Smooth muscle cell (in vitro differentiated cells): ENCODE measurements around the gene LHFPL3. TPM values are rescaled to one million over a fixed set of nuclear protein-coding genes. Genes with fewer than 3 reads are reported as not detected.

Source experiments
- DNase-seq: peaks from one replicate; lab custom pipeline; 2025; ENCODE audit not compliant: unreplicated experiment; lab: John Stamatoyannopoulos, UW
- H2AFZ ChIP-seq: fragments of 200-600 bp; sonication (generic); 2 replicates; pipeline ENCODE4 v1.6.0; 2016; ENCODE audit warnings: antibody characterized with exemption, low read depth, mild to moderate bottlenecking
- H3F3A ChIP-seq: fragments of 200-600 bp; sonication (generic); 2 replicates; pipeline ENCODE4 v1.6.0; 2017; ENCODE audit warnings: antibody characterized with exemption, low read depth
- H3K27ac ChIP-seq: fragments of 200-600 bp; sonication (generic); 2 replicates; pipeline ENCODE4 v1.5.1; 2016; ENCODE audit warnings: low read depth, mild to moderate bottlenecking
- H3K27me3 ChIP-seq: fragments of 200-600 bp; sonication (generic); 2 replicates; pipeline ENCODE4 v1.6.1; 2016; ENCODE audit warnings: low read depth, mild to moderate bottlenecking
- H3K36me3 ChIP-seq: fragments of 200-600 bp; sonication (generic); 2 replicates; pipeline ENCODE4 v1.5.1; 2016; ENCODE audit warnings: low read depth
- H3K4me1 ChIP-seq: fragments of 200-600 bp; sonication (generic); 2 replicates; pipeline ENCODE4 v1.5.1; 2016; ENCODE audit warnings: low read depth
- H3K4me2 ChIP-seq: fragments of 200-600 bp; sonication (generic); 2 replicates; pipeline ENCODE4 v1.6.0; 2016; ENCODE audit warnings: mild to moderate bottlenecking
- H3K4me3 ChIP-seq: fragments of 200-600 bp; sonication (generic); 2 replicates; pipeline ENCODE4 v1.5.1; 2016; ENCODE audit warnings: mild to moderate bottlenecking
- H3K79me2 ChIP-seq: fragments of 200-600 bp; sonication (generic); 2 replicates; pipeline ENCODE4 v1.6.0; 2016; ENCODE audit warnings: low read depth, mild to moderate bottlenecking
- H3K9ac ChIP-seq: fragments of 200-600 bp; sonication (generic); 2 replicates; pipeline ENCODE4 v1.6.0; 2016; ENCODE audit warnings: low read depth
- H3K9me3 ChIP-seq: fragments of 200-600 bp; sonication (generic); replicated peaks from 2 replicates; pipeline ENCODE4 v1.5.1; 2016; ENCODE audit warnings: low read depth
- H4K20me1 ChIP-seq: fragments of 200-600 bp; sonication (generic); 2 replicates; pipeline ENCODE4 v1.6.0; 2016; ENCODE audit warnings: low read depth
- CTCF ChIP-seq: fragments of 200-600 bp; sonication (generic); IDR thresholded peaks from 2 replicates; pipeline ENCODE4 v1.5.1; 2017; ENCODE audit warnings: borderline replicate concordance, mild to moderate bottlenecking, antibody characterized with exemption; ENCODE audit not compliant: insufficient read depth, poor library complexity, severe bottlenecking
- WGBS: methylation state at CpG from one replicate; pipeline ENCODE4 v1.1.7; 2016; ENCODE audit warnings: low lambda C conversion rate; 5-methylcytosine and 5-hydroxymethylcytosine counted together
- polyA plus RNA-seq: library from polyadenylated mRNA; unstranded; fragments of >200 nt; fragmentation: Nextera tagmentation; extraction: Ambion mirVana; gene quantifications from 2 replicates; pipeline ENCODE4 v1.2.1, GENCODE V29; 2016
- total RNA-seq: library from RNA; depleted of rRNA; stranded (reverse); fragments of >200 nt; gene quantifications from 2 replicates; pipeline ENCODE4 v1.2.3, GENCODE V29; 2014

The LHFPL3 gene
- total and polyA plus RNA-seq, 2 experiments from 2014 or later: not detected

- DNase-seq: no peak
- 78% methylated on average over 4 of the region's 4 CpGs for WGBS
- TF ChIP-seq CTCF: no peak
- Histone ChIP-seq H3K36me3 (no peaks in the 10 kb centered on the region), H3K27ac (no peak overlapping the region), H3F3A (no peaks in the 10 kb centered on the region), H3K9me3 (no peaks in the 10 kb centered on the region), H2AFZ (no peak overlapping the region), H3K27me3 (no peaks in the 10 kb centered on the region), H3K79me2 (no peaks in the 10 kb centered on the region), H4K20me1 (no peaks in the 10 kb centered on the region), H3K4me1 (no peaks in the 10 kb centered on the region), H3K9ac (no peak overlapping the region), H3K4me3 (no peak overlapping the region), H3K4me2 (no peak overlapping the region)
These were observed 433.5 kb downstream of the LHFPL3 start for GRCh38 chr7:104761892-104762291.

GRCh38 chr7:104767113-104767512 is 438.7 kb downstream of the LHFPL3 start:
- Histone ChIP-seq H3K27me3 (no peaks in the 10 kb centered on the region), H3K79me2 (no peaks in the 10 kb centered on the region), H3K27ac (no peak overlapping the region), H2AFZ (no peak overlapping the region), H3K4me2 (no peak overlapping the region), H3K4me1 (no peaks in the 10 kb centered on the region), H3K36me3 (no peaks in the 10 kb centered on the region), H3F3A (no peaks in the 10 kb centered on the region), H3K9me3 (no peaks in the 10 kb centered on the region), H3K4me3 (no peak overlapping the region), H3K9ac (no peak overlapping the region), H4K20me1 (no peaks in the 10 kb centered on the region)
- DNase-seq: no peak
- 85% methylated on average over 4 of the region's 4 CpGs for WGBS
- TF ChIP-seq CTCF: no peak

- 41% methylated on average over 4 of the region's 4 CpGs for WGBS
- Histone ChIP-seq H3K4me1 (no peaks in the 10 kb centered on the region), H3K36me3 (no peaks in the 10 kb centered on the region), H3K4me3 (no peak overlapping the region), H3K27me3 (no peaks in the 10 kb centered on the region), H3K79me2 (no peaks in the 10 kb centered on the region), H2AFZ (no peak overlapping the region), H3K9ac (no peak overlapping the region), H3F3A (no peaks in the 10 kb centered on the region), H3K27ac (no peak overlapping the region), H3K9me3 (no peaks in the 10 kb centered on the region), H4K20me1 (no peaks in the 10 kb centered on the region), H3K4me2 (no peak overlapping the region)
- DNase-seq: no peak
- no peak for TF ChIP-seq CTCF
These were observed 439.6 kb downstream of the LHFPL3 start for GRCh38 chr7:104767826-104768536.
